Muscle layer of duodenum (tissue), 2 donors: ENCODE data around the gene GGA2.

Experiments used
- H3K27ac ChIP-seq: one replicate; pipeline ENCODE4 v1.7.0; 2013; ENCODE audit warnings: mild to moderate bottlenecking, low read length
- H3K27me3 ChIP-seq: one replicate; pipeline ENCODE4 v1.7.0; 2013; ENCODE audit warnings: low read depth, mild to moderate bottlenecking, control low read depth, low read length
- H3K36me3 ChIP-seq, 2 donors: one replicate each; pipeline ENCODE4 v1.7.0; 2013; ENCODE audit warnings: low read length in 2 of 2, control low read depth in 1 of 2, mild to moderate bottlenecking in 1 of 2; ENCODE audit not compliant: insufficient read depth in 2 of 2, control insufficient read depth in 1 of 2
- H3K4me1 ChIP-seq, 2 donors: one replicate each; pipeline ENCODE4 v1.7.0; 2013; ENCODE audit warnings: low read length in 2 of 2, mild to moderate bottlenecking in 2 of 2, control low read depth in 1 of 2, moderate library complexity in 1 of 2; ENCODE audit not compliant: insufficient read depth in 2 of 2, control insufficient read depth in 1 of 2
- H3K4me3 ChIP-seq, 2 donors: one replicate each; pipeline ENCODE4 v1.7.0; 2013; ENCODE audit warnings: low read length in 2 of 2, low read depth in 1 of 2, mild to moderate bottlenecking in 1 of 2
- H3K9me3 ChIP-seq, 2 donors: one replicate each; pipeline ENCODE4 v1.7.0; 2013; ENCODE audit warnings: low read length in 2 of 2, control low read depth in 1 of 2, mild to moderate bottlenecking in 1 of 2; ENCODE audit not compliant: control insufficient read depth in 1 of 2
- donor health status: healthy.

Gene GGA2

GRCh38 chr16:23538919-23539278 is 28.6 kb upstream of the GGA2 start:
- Histone ChIP-seq H3K36me3 (peaks cover 15 to 52% of the 10 kb centered on the region in 2 donors), H3K4me1 (no peaks in the 10 kb centered on the region), H3K4me3 (no peak overlapping the region), H3K27ac (no peak overlapping the region), H3K9me3 (no peaks in the 10 kb centered on the region), H3K27me3 (no peaks in the 10 kb centered on the region)

DNA sequence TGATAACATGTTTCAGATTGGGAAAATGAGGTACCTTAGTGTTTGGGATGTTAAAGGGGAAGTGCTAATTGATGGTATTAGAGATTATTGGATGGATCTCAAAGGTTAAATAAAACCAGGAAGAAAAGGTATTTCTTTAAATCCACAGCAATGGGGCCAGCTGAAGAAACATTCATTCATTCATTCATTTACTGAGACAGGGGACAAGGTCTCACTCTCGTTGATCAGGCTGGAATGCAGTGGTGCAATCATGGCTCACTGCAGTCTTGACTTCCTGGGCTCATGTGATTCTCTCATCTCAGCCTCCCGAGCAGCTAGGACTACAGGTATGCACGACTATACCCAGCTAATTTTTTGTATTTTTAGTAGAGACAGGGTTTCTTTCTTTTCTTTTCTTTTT is 27.1 kb upstream of the GGA2 start:
- Histone ChIP-seq H3K4me3 (no peak overlapping the region), H3K27ac (no peak overlapping the region), H3K36me3 (peaks cover 23 to 51% of the 10 kb centered on the region in 2 donors), H3K27me3 (no peaks in the 10 kb centered on the region), H3K4me1 (no peaks in the 10 kb centered on the region), H3K9me3 (no peaks in the 10 kb centered on the region)

DNA sequence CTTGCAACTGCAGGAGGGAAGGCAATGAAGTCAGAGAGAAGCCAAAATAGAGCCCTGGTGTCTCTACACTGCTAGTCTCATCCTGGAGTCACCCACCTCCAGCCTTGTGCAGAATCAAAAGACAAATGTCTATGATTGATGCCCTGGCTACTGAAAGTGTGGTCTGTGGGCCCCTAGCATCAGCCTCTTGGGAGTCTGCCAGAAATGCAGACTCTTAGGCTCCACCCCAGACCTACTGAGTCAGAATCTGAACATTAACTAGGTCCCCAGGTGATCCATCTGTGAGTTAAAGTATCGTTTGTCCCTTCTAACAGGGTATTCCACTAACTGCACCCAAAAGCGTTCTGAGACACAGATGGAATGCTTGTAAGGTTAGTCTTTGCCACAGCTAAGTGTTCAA is 25.6 kb upstream of the GGA2 start:
- Histone ChIP-seq H3K27ac (no peak overlapping the region), H3K36me3 (peaks cover 28 to 59% of the 10 kb centered on the region in 2 donors), H3K4me3 (no peak overlapping the region), H3K4me1 (no peaks in the 10 kb centered on the region), H3K9me3 (no peaks in the 10 kb centered on the region), H3K27me3 (no peaks in the 10 kb centered on the region)

GRCh38 chr16:23534868-23535860 is 24.9 kb upstream of the GGA2 start:
- H3K36me3 ChIP-seq, result peaks cover 28 to 55% of the 10 kb centered on the region in 2 donors
- no peak overlapping the region for H3K27ac ChIP-seq
- H3K4me3 ChIP-seq, result no peak overlapping the region
- no peaks in the 10 kb centered on the region for H3K9me3 ChIP-seq
- no peaks in the 10 kb centered on the region for H3K4me1 ChIP-seq
- H3K27me3 ChIP-seq, result no peaks in the 10 kb centered on the region

DNA sequence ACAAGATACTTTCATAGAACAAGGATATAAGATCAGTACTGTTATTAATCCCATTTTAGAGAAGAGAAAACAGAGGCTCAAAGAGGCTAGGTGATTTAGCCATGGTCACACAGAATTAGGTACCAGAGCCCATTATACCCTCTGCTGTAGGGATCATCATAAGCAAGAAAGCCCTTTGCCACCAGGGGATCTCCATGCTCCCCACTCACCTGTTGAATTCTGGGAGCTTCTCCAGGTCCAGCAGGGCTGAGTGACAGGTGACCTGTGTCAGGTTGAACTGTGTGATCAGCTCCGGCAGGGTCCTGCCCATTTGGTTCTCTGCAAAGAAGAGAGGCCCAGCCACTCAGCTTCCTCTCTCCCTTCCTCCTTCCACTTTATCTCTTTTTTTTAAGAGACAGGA is 22.2 kb upstream of the GGA2 start:
- H3K9me3 ChIP-seq, result no peaks in the 10 kb centered on the region
- H3K27ac ChIP-seq, result no peak overlapping the region
- peaks cover 0 to 4% of the 10 kb centered on the region in 2 donors for H3K4me1 ChIP-seq
- no peaks in the 10 kb centered on the region for H3K27me3 ChIP-seq
- H3K4me3 ChIP-seq, result no peak overlapping the region
- H3K36me3 ChIP-seq, result peaks cover 39 to 74% of the 10 kb centered on the region in 2 donors

DNA sequence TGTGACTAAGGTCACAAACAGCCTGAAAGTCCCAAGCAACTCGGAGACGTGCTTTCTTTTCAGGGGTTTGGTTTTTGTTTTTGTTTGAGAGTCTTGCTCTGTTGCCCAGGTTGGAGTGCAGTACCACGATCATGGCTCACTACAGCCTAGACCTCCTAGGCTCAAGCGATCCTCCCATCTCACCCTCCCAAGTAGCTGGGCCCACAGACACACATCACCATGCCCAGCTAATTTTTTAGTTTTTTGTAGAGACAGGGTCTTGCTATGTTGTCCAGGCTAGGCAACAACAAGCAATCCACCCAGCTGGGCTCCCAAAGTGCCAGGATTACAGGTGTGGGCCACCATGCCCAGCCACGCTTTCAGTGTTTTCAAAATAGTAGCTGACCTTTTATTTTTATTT is 19.8 kb upstream of the GGA2 start:
- Histone ChIP-seq H3K9me3 (no peaks in the 10 kb centered on the region), H3K27me3 (no peaks in the 10 kb centered on the region), H3K27ac (no peak overlapping the region), H3K4me3 (no peak overlapping the region), H3K4me1 (peaks cover 0 to 4% of the 10 kb centered on the region in 2 donors), H3K36me3 (peaks cover 41 to 67% of the 10 kb centered on the region in 2 donors)

DNA sequence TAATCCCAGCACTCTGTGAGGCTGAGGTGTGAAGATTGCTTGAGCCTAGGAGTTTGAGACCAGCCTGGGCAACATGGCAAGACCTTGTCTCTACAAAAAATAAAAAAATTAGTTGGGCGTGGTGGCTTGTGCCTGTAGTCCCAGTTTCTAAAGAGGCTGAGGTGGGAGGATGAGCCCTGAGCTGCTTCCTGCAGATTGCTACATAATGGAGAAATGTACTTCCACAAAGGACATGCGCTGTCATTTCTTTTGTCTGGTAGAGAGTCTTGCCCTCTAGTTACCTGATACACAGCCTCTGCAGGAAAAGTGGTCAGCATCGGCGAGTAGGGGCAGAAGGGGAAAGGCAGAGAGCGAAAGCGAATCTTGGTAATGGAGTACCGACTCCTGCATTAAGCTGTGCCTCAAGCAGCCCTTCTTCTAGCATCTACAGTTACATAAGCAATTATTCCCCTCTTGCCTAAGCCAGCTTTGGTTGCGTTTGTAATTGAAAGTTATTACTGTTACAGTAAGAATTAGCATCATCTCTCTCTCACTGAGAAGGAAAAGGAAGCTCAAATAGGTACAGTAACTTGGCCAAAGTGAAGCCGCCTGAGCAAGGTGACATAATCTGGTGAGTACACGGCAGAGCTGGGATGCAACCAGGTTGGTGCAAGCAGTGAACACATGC is 18.5 kb upstream of the GGA2 start:
- H3K27me3 ChIP-seq, result no peaks in the 10 kb centered on the region
- H3K27ac ChIP-seq, result no peak overlapping the region
- no peaks in the 10 kb centered on the region for H3K9me3 ChIP-seq
- H3K36me3 ChIP-seq, result peaks cover 31 to 66% of the 10 kb centered on the region in 2 donors
- H3K4me3 ChIP-seq, result no peak overlapping the region
- peaks cover 0 to 4% of the 10 kb centered on the region in 2 donors for H3K4me1 ChIP-seq

DNA sequence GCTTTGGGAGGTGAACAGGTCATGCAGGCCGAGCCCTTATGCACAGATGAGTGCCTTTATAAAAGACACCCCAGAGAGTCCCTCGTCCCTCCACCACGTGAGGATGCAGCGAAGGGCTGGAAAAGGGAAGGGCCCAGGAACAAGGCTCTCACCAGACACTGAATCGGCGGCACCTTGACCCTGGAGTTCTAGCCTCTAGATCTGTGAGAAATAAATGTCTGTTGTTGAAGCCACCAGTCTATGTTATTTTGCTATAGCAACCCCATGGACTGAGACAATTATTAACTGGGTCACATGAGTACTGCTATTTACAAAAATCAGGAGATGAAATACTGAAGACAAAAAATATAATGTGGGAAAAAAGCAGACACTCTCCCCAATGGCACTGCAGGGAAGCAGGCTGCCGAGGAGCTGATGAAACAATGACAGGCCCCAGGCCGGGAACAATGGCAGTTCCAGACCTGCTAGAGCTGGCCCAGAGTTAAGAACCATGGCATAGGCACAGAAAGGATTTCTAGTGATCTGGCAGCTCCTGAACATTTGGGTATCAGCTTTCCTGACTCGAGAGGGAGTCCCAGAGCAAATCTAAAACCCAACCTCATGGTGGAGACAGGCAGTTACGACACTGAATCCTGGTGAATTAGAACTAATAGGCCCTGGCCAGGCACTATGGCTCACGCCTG is 17.8 kb upstream of the GGA2 start:
- Histone ChIP-seq H3K9me3 (no peaks in the 10 kb centered on the region), H3K36me3 (peaks cover 30 to 66% of the 10 kb centered on the region in 2 donors), H3K27ac (no peak overlapping the region), H3K4me1 (peaks cover 0 to 4% of the 10 kb centered on the region in 2 donors), H3K4me3 (no peak overlapping the region), H3K27me3 (no peaks in the 10 kb centered on the region)

DNA sequence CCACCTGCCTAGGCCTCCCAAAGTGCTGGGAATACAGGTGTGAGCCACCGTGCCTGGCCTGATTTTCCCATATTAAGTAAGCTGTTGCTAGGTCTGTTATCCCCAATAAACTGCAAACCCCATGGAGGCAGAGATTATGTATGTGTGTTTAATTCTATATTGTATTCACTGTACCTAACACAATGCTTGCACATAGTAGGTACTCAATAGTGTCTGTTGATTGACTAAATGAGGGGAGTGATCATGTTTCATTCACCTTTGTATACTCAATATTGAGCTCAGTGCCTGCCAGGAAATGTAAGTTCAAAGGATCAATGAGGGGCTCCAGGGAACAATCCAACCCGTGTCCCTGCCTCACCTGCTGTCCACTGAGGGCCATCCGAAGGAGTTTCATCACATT is 14.6 kb upstream of the GGA2 start:
- peaks cover 31 to 53% of the 10 kb centered on the region in 2 donors for H3K36me3 ChIP-seq
- H3K4me3 ChIP-seq, result no peak overlapping the region
- H3K9me3 ChIP-seq, result no peaks in the 10 kb centered on the region
- peaks cover 0 to 4% of the 10 kb centered on the region in 2 donors for H3K4me1 ChIP-seq
- H3K27ac ChIP-seq, result no peak overlapping the region
- no peaks in the 10 kb centered on the region for H3K27me3 ChIP-seq

DNA sequence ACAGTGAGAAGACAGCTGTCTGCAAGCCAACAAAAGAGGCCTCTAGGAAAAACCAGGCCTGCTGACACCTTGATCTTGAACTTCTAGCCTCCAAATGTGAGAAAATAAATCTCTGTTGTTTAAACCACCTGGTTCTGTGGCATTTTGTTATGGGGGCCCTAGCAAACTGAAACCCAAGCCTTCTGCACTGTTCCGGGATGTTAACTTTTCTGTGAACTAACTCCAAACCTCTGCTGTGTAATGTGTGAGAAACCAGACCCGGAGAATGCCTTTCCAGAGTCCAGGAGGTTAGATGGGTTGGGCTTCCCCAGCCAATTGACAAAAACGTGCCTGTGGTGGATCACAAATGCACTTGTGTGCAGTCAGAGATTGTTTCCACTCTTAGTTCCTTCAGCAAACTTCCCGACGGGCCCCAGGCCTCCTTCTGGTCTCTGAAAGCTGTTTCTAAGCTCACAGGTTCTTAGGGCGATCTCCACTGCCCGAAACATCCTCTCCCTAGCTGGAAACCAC is 13.6 kb upstream of the GGA2 start:
- no peaks in the 10 kb centered on the region for H3K27me3 ChIP-seq
- H3K36me3 ChIP-seq, result peaks cover 26 to 50% of the 10 kb centered on the region in 2 donors
- no peak overlapping the region for H3K27ac ChIP-seq
- H3K9me3 ChIP-seq, result no peaks in the 10 kb centered on the region
- peaks cover 0 to 4% of the 10 kb centered on the region in 2 donors for H3K4me1 ChIP-seq
- H3K4me3 ChIP-seq, result no peak overlapping the region

DNA sequence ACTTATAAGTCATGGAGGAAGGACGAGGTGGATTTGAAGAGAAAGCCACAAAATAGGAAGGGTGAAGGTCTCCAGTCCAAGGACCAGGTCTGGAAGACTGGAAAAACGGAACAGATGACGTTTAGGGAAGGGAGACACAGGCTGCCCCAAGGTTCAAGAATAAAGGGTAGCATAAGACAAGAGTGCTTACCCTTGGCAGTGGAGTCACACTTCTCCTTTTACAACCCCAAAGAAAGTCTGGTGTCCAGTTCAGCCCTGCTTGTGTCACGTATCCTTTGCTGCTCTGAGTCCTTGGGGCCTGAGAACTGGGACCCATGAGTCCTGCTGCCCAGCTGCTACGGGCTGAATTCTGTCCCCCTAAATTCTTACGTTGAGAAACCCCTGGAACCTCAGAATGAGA is 13.0 kb upstream of the GGA2 start:
- Histone ChIP-seq H3K27me3 (no peaks in the 10 kb centered on the region), H3K36me3 (peaks cover 24 to 45% of the 10 kb centered on the region in 2 donors), H3K4me1 (peaks cover 0 to 4% of the 10 kb centered on the region in 2 donors), H3K4me3 (no peak overlapping the region), H3K9me3 (no peaks in the 10 kb centered on the region), H3K27ac (peak overlapping the region; percentile 19)
